Hematopoietic multipotent progenitor cell treated with erythropoietin and hydrocortisone succinate and interleukin-3 and kit ligand, for 15 days (in vitro differentiated cells): ENCODE measurements around the gene CLDN34.

Source experiments
- DNase-seq: peaks from one replicate; pipeline ENCODE4 v3.0.0-alpha.2; 2015; ENCODE audit warnings: low spot score

Gene CLDN34

GRCh38 chrX:9966775-9967408 lies at the start of gene CLDN34:
CLDN34 (plus strand) TSS chrX:9967358; CDS start chrX:9967358, 0 bp downstream.
- DNase-seq, result no peak

- no peak for DNase-seq
Observed at GRCh38 chrX:9917861-9918260, 49.3 kb upstream of the CLDN34 start.

- no peak for DNase-seq
Observed at GRCh38 chrX:9919632-9920172, 47.5 kb upstream of the CLDN34 start.

- DNase-seq, result no peak
Observed at GRCh38 chrX:9921407-9921806, 45.8 kb upstream of the CLDN34 start.

- no peak for DNase-seq
Observed at GRCh38 chrX:9923357-9923756, 43.8 kb upstream of the CLDN34 start.

GRCh38 chrX:9926002-9926401 lies 41.2 kb upstream of the CLDN34 start:
- DNase-seq, result no peak

- DNase-seq, result no peak
Observed at GRCh38 chrX:9927698-9928482, 39.3 kb upstream of the CLDN34 start.

- no peak for DNase-seq
Observed at GRCh38 chrX:9935436-9935835, 31.7 kb upstream of the CLDN34 start.

- no peak for DNase-seq
Observed at GRCh38 chrX:9937761-9938160, 29.4 kb upstream of the CLDN34 start.

GRCh38 chrX:9938516-9938915 lies 28.6 kb upstream of the CLDN34 start:
- no peak for DNase-seq

GRCh38 chrX:9940421-9940820 lies 26.7 kb upstream of the CLDN34 start:
- DNase-seq, result no peak

- DNase-seq, result no peak
Observed at GRCh38 chrX:9942086-9942485, 25.1 kb upstream of the CLDN34 start.

GRCh38 chrX:9943420-9943819 lies 23.7 kb upstream of the CLDN34 start:
- no peak for DNase-seq

- DNase-seq, result no peak
Observed at GRCh38 chrX:9947131-9947794, 19.9 kb upstream of the CLDN34 start.

GRCh38 chrX:9948406-9948805 lies 18.8 kb upstream of the CLDN34 start:
- DNase-seq, result no peak

GRCh38 chrX:9952300-9952699 lies 14.9 kb upstream of the CLDN34 start:
- no peak for DNase-seq

- no peak for DNase-seq
Observed at GRCh38 chrX:9953396-9953795, 13.8 kb upstream of the CLDN34 start.

- DNase-seq, result no peak
Observed at GRCh38 chrX:9955506-9955905, 11.7 kb upstream of the CLDN34 start.

- DNase-seq, result no peak
Observed at GRCh38 chrX:9957743-9958142, 9.4 kb upstream of the CLDN34 start.

- DNase-seq, result no peak
Observed at GRCh38 chrX:9958183-9958582, 9.0 kb upstream of the CLDN34 start.

- DNase-seq, result no peak
Observed at GRCh38 chrX:9961750-9962149, 5.4 kb upstream of the CLDN34 start.

GRCh38 chrX:9977635-9978034 lies 10.5 kb downstream of the CLDN34 start:
- no peak for DNase-seq

GRCh38 chrX:9980401-9980800 lies 13.2 kb downstream of the CLDN34 start:
- no peak for DNase-seq
